MCF 10A (cell line): ENCODE measurements around the gene TMCO1. TPM values are rescaled to one million over a fixed set of nuclear protein-coding genes. Genes with fewer than 3 reads are reported as not detected.

Experiments used
- BruUV-seq: library from RNA; stranded (reverse); fragments of 400-500 nt; replicated peaks from 2 replicates; lab custom pipeline; 2021; lab: Mats Ljungman, UMichigan
- CTCF ChIA-PET: fragments of 300-600 bp; sonication (Branson Sonifier 250); formaldehyde crosslinking; extraction: SDS; loops from one replicate; lab custom pipeline; 2021; ENCODE audit warnings: antibody characterized with exemption, inconsistent platforms; lab: Yijun Ruan, JAX
- POLR2A ChIA-PET: fragments of 300-600, 350-650 bp; sonication (Branson Sonifier 250); formaldehyde crosslinking; extraction: SDS; loops from one replicate; lab custom pipeline; 2020; ENCODE audit warnings: antibody characterized with exemption, inconsistent platforms; lab: Yijun Ruan, JAX
- DNase-seq: peaks from one replicate; pipeline ENCODE4 v3.0.0-alpha.2; 2018; ENCODE audit not compliant: unreplicated experiment
- H3K27ac Mint-ChIP-seq: one replicate; pipeline ENCODE4 v1.8.0; 2022; ENCODE audit warnings: mild to moderate bottlenecking, low read depth, mixed read lengths; ENCODE audit not compliant: unreplicated experiment
- H3K27me3 Mint-ChIP-seq: one replicate; pipeline ENCODE4 v1.8.0; 2022; ENCODE audit warnings: mixed read lengths; ENCODE audit not compliant: insufficient read depth, unreplicated experiment
- H3K36me3 Mint-ChIP-seq: one replicate; pipeline ENCODE4 v1.8.0; 2022; ENCODE audit warnings: mild to moderate bottlenecking, moderate library complexity, mixed read lengths; ENCODE audit not compliant: insufficient read depth, unreplicated experiment
- H3K4me1 Mint-ChIP-seq: one replicate; pipeline ENCODE4 v1.8.0; 2022; ENCODE audit warnings: mixed read lengths; ENCODE audit not compliant: insufficient read depth, unreplicated experiment
- H3K4me3 Mint-ChIP-seq: one replicate; pipeline ENCODE4 v1.8.0; 2022; ENCODE audit warnings: mild to moderate bottlenecking, moderate library complexity, mixed read lengths; ENCODE audit not compliant: unreplicated experiment
- H3K9me3 Mint-ChIP-seq: one replicate; pipeline ENCODE4 v1.8.0; 2022; ENCODE audit warnings: mixed read lengths; ENCODE audit not compliant: unreplicated experiment
- intact Hi-C: fragments of 100-400 bp; cut with micrococcal nuclease; formaldehyde crosslinking; loops from 2 replicates; pipeline ENCODE4 v1.14.1; 2022
- total RNA-seq: library from RNA; stranded (reverse); gene quantifications from 2 replicates; pipeline ENCODE4 v1.2.3, GENCODE V29; 2022
- TF ChIP-seq, protein P1 (sequence below): fragments of 200-600 bp; IDR thresholded peaks from one replicate; pipeline ENCODE4 v1.8.0; 2022; ENCODE audit warnings: antibody characterized with exemption, mild to moderate bottlenecking; ENCODE audit not compliant: unreplicated experiment

Gene TMCO1
- total RNA-seq, 1 experiment from 2014 or later, result 158 TPM

DNA sequence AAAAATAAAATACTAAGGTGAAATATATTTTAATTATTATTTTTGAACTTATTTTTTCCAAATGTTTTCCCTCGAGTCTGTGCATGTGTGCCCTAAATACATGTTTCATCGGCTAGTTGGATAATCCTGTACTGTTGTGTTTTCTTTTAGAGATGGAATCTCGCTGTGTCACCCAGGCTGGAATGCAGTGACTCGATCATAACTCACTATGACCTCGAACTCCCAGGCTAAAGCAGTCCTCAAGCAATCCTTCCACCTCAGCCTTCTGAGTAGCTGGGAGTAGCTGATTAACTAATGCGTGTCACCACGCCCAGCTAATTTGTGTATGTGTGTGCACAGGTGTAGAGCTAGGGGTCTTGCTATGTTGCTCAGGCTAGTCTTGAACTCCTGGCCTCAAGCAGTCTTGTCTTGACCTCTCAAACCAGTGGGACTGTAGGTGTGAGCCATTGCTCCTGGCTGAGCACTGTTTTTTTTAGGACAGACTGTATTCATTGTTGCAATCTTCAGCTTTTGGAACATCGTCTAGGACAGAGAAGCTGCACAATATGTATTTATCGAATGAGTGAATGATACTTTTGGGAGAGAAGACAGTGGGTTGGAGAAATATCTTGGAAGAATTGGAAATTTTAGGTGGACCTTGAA lies 4.8 kb upstream of the TMCO1 start:
- TF ChIP-seq, protein P1, sequence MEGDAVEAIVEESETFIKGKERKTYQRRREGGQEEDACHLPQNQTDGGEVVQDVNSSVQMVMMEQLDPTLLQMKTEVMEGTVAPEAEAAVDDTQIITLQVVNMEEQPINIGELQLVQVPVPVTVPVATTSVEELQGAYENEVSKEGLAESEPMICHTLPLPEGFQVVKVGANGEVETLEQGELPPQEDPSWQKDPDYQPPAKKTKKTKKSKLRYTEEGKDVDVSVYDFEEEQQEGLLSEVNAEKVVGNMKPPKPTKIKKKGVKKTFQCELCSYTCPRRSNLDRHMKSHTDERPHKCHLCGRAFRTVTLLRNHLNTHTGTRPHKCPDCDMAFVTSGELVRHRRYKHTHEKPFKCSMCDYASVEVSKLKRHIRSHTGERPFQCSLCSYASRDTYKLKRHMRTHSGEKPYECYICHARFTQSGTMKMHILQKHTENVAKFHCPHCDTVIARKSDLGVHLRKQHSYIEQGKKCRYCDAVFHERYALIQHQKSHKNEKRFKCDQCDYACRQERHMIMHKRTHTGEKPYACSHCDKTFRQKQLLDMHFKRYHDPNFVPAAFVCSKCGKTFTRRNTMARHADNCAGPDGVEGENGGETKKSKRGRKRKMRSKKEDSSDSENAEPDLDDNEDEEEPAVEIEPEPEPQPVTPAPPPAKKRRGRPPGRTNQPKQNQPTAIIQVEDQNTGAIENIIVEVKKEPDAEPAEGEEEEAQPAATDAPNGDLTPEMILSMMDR, result no peak
- no TSS peak for BruUV-seq
- no peaks in the 10 kb centered on the region for H3K27me3 Mint-ChIP-seq
- peak overlapping the region; percentile 39 for H3K27ac Mint-ChIP-seq
- peaks cover 12% of the 10 kb centered on the region for H3K4me1 Mint-ChIP-seq
- ChIA-PET CTCF (interaction anchor here (0.6 to 7.3 kb wide), 7 partner anchors 11 to 508 kb away, joined by 3 to 53 read pairs (median 4); partner anchors contain the start of gene UCK2), POLR2A (interaction anchor here (0.8 to 1.6 kb wide), 2 partner anchors 56 to 76 kb away, joined by 3 to 6 read pairs; partner anchors contain the start of gene ALDH9A1)
- intact Hi-C loops, result no loop called here
- H3K9me3 Mint-ChIP-seq, result no peaks in the 10 kb centered on the region
- peak; percentile 71 for DNase-seq
- no peak overlapping the region for H3K4me3 Mint-ChIP-seq
- peaks cover 18% of the 10 kb centered on the region for H3K36me3 Mint-ChIP-seq

DNA sequence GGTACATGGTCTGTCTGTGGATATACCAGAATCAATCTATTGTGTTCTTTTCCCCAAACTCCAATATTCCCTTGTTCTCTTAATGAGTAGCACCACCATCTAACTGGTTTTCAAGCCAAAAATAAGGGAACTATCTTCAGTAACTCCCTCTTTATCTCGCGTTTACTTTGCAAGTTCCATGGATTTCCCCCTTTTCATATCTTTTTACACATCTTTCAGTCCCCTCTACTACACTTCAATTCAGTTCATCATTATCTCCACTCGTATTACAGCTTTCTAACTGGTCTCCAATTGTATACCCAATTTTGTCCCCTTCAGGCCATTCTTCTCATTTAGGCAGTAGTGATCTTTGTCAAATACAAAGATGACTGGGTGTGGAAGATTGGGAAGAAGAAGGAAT lies 4.1 kb upstream of the TMCO1 start:
- peaks cover 25% of the 10 kb centered on the region for H3K36me3 Mint-ChIP-seq
- ChIA-PET POLR2A (interaction anchor here (0.7 to 1.6 kb wide), 4 partner anchors 51 to 125 kb away, joined by 3 to 6 read pairs (median 4); partner anchors contain the start of gene ALDH9A1), CTCF (interaction anchor here (0.6 to 7.3 kb wide), 5 partner anchors 12 to 141 kb away, joined by 3 to 53 read pairs (median 3); no protein-coding TSS in a partner anchor)
- peaks cover 16% of the 10 kb centered on the region for H3K4me1 Mint-ChIP-seq
- no peak for DNase-seq
- no peaks in the 10 kb centered on the region for H3K9me3 Mint-ChIP-seq
- TF ChIP-seq, protein P1, result no peak
- intact Hi-C loops, result no loop called here
- no TSS peak for BruUV-seq
- H3K4me3 Mint-ChIP-seq, result no peak overlapping the region
- H3K27me3 Mint-ChIP-seq, result no peaks in the 10 kb centered on the region
- peak overlapping the region; percentile 39 for H3K27ac Mint-ChIP-seq

DNA sequence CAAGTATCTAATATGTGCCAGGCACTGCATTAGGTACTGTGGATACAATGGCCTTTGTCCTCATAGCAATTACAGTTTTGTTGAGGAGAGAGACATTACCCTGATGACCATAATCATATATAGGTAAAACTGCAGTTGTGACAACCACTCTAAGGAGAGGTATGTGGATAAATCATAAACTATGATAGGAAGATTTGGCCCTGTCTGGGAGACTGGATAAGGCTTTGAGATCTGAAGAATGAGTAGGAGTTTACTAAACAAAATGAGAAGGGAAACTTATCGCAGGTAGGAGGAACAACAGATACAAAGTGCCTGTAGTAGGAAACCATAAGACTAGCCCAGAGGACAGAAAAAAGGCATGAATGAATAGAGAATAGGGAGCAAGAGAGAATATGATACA lies 4.4 kb downstream of the TMCO1 start:
- Mint-ChIP-seq H3K4me1 (peaks cover 36% of the 10 kb centered on the region), H3K27me3 (no peaks in the 10 kb centered on the region), H3K4me3 (no peak overlapping the region), H3K27ac (peak overlapping the region; percentile 90), H3K36me3 (peaks cover 92% of the 10 kb centered on the region), H3K9me3 (no peaks in the 10 kb centered on the region)
- no TSS peak for BruUV-seq
- DNase-seq, result no peak
- intact Hi-C loops, result no loop called here
- ChIA-PET POLR2A (interaction anchor here (1.0 kb wide), 1 partner anchor 21 kb away, joined by 3 read pairs; no protein-coding TSS in a partner anchor), CTCF (interaction anchor here (0.6 to 1.0 kb wide), 3 partner anchors 23 to 66 kb away, joined by 3 to 4 read pairs (median 4); partner anchors contain the start of gene ALDH9A1)
- TF ChIP-seq, protein P1, result no peak

DNA sequence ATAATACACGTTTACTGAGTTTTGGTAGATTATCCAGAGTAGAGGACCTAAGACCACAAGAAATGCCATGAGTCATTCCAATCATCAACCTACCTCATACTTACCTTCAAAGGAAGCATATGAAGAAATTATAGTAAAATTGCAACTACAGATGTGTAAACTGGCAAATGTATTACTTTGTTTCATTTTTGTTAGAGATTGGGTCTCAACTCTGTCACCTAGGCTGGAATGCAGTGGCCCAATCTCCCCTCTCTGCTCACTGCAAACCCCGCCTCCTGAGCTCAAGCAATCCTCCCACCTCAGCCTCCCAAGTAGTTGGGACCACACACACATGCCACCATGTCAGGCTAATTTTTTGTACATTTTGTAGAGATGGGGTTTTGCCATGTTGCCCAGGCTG lies 5.2 kb downstream of the TMCO1 start:
- no TSS peak for BruUV-seq
- DNase-seq, result no peak
- H3K27ac Mint-ChIP-seq, result no peak overlapping the region
- TF ChIP-seq, protein P1, result no peak
- intact Hi-C loops, result no loop called here
- peaks cover 92% of the 10 kb centered on the region for H3K36me3 Mint-ChIP-seq
- ChIA-PET POLR2A (interaction anchor here (0.7 to 1.0 kb wide), 2 partner anchors 20 to 68 kb away, joined by 3 read pairs; no protein-coding TSS in a partner anchor), CTCF (interaction anchor here (0.5 to 1.0 kb wide), 4 partner anchors 46 to 1241 kb away, joined by 3 to 4 read pairs (median 3); partner anchors contain the start of gene ALDH9A1)
- no peaks in the 10 kb centered on the region for H3K27me3 Mint-ChIP-seq
- no peaks in the 10 kb centered on the region for H3K9me3 Mint-ChIP-seq
- H3K4me3 Mint-ChIP-seq, result no peak overlapping the region
- H3K4me1 Mint-ChIP-seq, result peaks cover 36% of the 10 kb centered on the region
